B cell (primary cell): ENCODE data around the gene GSTA4. TPM values are rescaled to one million over a fixed set of nuclear protein-coding genes. Genes with fewer than 3 reads are reported as not detected.

Experiments
- ATAC-seq: fragments of 200-7000 bp; cut with Tn5 transposase; one replicate; pipeline ENCODE4 v1.10.0; 2021; ENCODE audit warnings: low read depth, mild to moderate bottlenecking, moderate number of reproducible peaks, moderate library complexity
- CTCF ChIA-PET: fragments of 350-600 bp; sonication (Branson Sonifier 250); formaldehyde crosslinking; loops from one replicate; lab custom pipeline; 2021; ENCODE audit warnings: antibody characterized with exemption, inconsistent platforms; lab: Charles Lee
- POLR2A ChIA-PET: fragments of 350-600 bp; sonication (Branson Sonifier 250); formaldehyde crosslinking; loops from one replicate; lab custom pipeline; 2021; ENCODE audit warnings: antibody characterized with exemption; lab: Charles Lee
- DNase-seq: peaks from one replicate; pipeline ENCODE4 v3.0.0; 2013
- H2AFZ ChIP-seq: 2 replicates; pipeline ENCODE4 v1.6.1; 2012; ENCODE audit warnings: mild to moderate bottlenecking, low read depth, low read length; ENCODE audit not compliant: insufficient read depth, poor library complexity, severe bottlenecking
- H3K27ac ChIP-seq, 2 donors: 1 replicate in 1 of 2; 2 replicates in 1 of 2; pipeline ENCODE4 v1.5.1; 2012 to 2013; ENCODE audit warnings: low read length in 2 of 2, mild to moderate bottlenecking in 2 of 2, moderate library complexity in 1 of 2
- H3K27me3 ChIP-seq, 4 experiments: fragments of 200-600 bp in 1 of 4; sonication (generic) in 1 of 4; replicated peaks in 1 of 4; 1 replicate in 2 of 4; 2 replicates in 2 of 4; pipeline versions ENCODE4 v1.6.1 to v1.7.0; 2013 to 2016; ENCODE audit warnings: low read length in 3 of 4, mild to moderate bottlenecking in 2 of 4, mixed read lengths in 1 of 4, moderate library complexity in 1 of 4; ENCODE audit not compliant: insufficient read depth in 4 of 4, control insufficient read depth in 3 of 4; ENCODE audit errors: control extremely low read depth in 1 of 4
- H3K36me3 ChIP-seq, 2 experiments: replicated peaks in 1 of 2; 1 replicate in 1 of 2; 2 replicates in 1 of 2; pipeline versions ENCODE4 v1.6.1 to v1.7.1; 2013; ENCODE audit warnings: low read length in 1 of 2; ENCODE audit not compliant: insufficient read depth in 2 of 2, control insufficient read depth in 1 of 2; ENCODE audit errors: control extremely low read depth in 1 of 2, extremely low read depth in 1 of 2
- H3K4me1 ChIP-seq, 2 donors: fragments of 200-600 bp in 1 of 2; sonication (generic) in 1 of 2; 1 replicate in 1 of 2; 2 replicates in 1 of 2; pipeline versions ENCODE4 v1.5.1 to v1.6.1; 2013 to 2017; ENCODE audit warnings: low read length in 2 of 2; ENCODE audit not compliant: control insufficient read depth in 2 of 2, insufficient read depth in 2 of 2
- H3K4me2 ChIP-seq: replicated peaks from 2 replicates; pipeline ENCODE3; 2012; ENCODE audit warnings: mild to moderate bottlenecking, low read depth, low read length; ENCODE audit not compliant: poor library complexity, severe bottlenecking
- H3K4me3 ChIP-seq, 5 experiments: fragments of 200-600 bp in 1 of 5; sonication (generic) in 1 of 5; 1 replicate in 3 of 5; 2 replicates in 2 of 5; pipeline versions ENCODE4 v1.5.1 to v1.7.0; 2011 to 2016; ENCODE audit warnings: low read length in 4 of 5, mild to moderate bottlenecking in 4 of 5, low read depth in 2 of 5, control low read depth in 1 of 5, moderate library complexity in 1 of 5; ENCODE audit not compliant: insufficient read depth in 1 of 5; ENCODE audit errors: control extremely low read depth in 1 of 5, extremely low read depth in 1 of 5
- H3K79me2 ChIP-seq: fragments of 200-600 bp; sonication (generic); one replicate; pipeline ENCODE4 v1.6.0; 2016; ENCODE audit warnings: low read length; ENCODE audit not compliant: control insufficient read depth, insufficient read depth
- H3K9ac ChIP-seq: fragments of 200-600 bp; sonication (generic); 2 replicates; pipeline ENCODE4 v1.6.1; 2017; ENCODE audit warnings: mild to moderate bottlenecking, low read length, moderate library complexity
- H3K9me3 ChIP-seq, 3 donors: one replicate each; pipeline versions ENCODE4 v1.6.1 to v1.7.1; 2013; ENCODE audit warnings: low read length in 2 of 3; ENCODE audit not compliant: control insufficient read depth in 2 of 3, insufficient read depth in 1 of 3; ENCODE audit errors: control extremely low read depth in 1 of 3
- H4K20me1 ChIP-seq: 2 replicates; pipeline ENCODE4 v1.6.0; 2012; ENCODE audit warnings: mild to moderate bottlenecking, low read length; ENCODE audit not compliant: insufficient read depth, control insufficient read depth, poor library complexity, severe bottlenecking
- H3K27ac Mint-ChIP-seq: one replicate; pipeline ENCODE4 v1.8.0; 2021; ENCODE audit warnings: mixed read lengths
- H3K27me3 Mint-ChIP-seq: one replicate; pipeline ENCODE4 v1.8.0; 2021; ENCODE audit warnings: mixed read lengths
- H3K4me1 Mint-ChIP-seq: one replicate; pipeline ENCODE4 v1.8.0; 2021; ENCODE audit warnings: mixed read lengths
- H3K4me3 Mint-ChIP-seq: one replicate; pipeline ENCODE4 v1.8.0; 2021; ENCODE audit warnings: mixed read lengths
- H3K9me3 Mint-ChIP-seq: one replicate; pipeline ENCODE4 v1.8.0; 2022; ENCODE audit warnings: mixed read lengths; ENCODE audit not compliant: insufficient read depth
- EZH2 ChIP-seq: IDR thresholded peaks from 2 replicates; pipeline ENCODE4 v1.6.1; 2012; ENCODE audit warnings: borderline replicate concordance, low read depth, mild to moderate bottlenecking, moderate library complexity, low read length; ENCODE audit not compliant: insufficient read depth, poor library complexity, severe bottlenecking
- WGBS: methylation state at CpG from one replicate; pipeline ENCODE4 v1.1.5; 2013; ENCODE audit warnings: missing lambda C conversion rate; ENCODE audit not compliant: insufficient coverage; 5-methylcytosine and 5-hydroxymethylcytosine counted together
- intact Hi-C: fragments of 100-400 bp; cut with micrococcal nuclease; formaldehyde crosslinking; loops from one replicate; pipeline ENCODE4 v1.10.0; 2022
- polyA plus RNA-seq: library from polyadenylated mRNA; depleted of rRNA; stranded (reverse); fragments of >200 nt; gene quantifications from 2 replicates; pipeline ENCODE4 v1.2.3, GENCODE V29; 2012
- total RNA-seq, 2 donors: library from RNA; stranded (reverse); fragments of 120-200 nt in 1 of 2; gene quantifications; 1 replicate in 1 of 2; 2 replicates in 1 of 2; pipeline versions ENCODE4 v1.2.3 to v1.2.4, GENCODE V29; 2013 to 2022
- TF ChIP-seq, protein P1 (sequence below): fragments of 200-600 bp; IDR thresholded peaks from one replicate; pipeline ENCODE4 v1.8.0; 2022; ENCODE audit warnings: antibody characterized with exemption, mild to moderate bottlenecking

Gene GSTA4
- total and polyA plus RNA-seq, 2 donors (not counting 1 experiment from before 2014, with no cell fraction given), result 1.7 to 4.9 TPM

- Histone ChIP-seq H2AFZ (no peak overlapping the region), H3K4me1 (no peaks in the 10 kb centered on the region), H3K9ac (no peak overlapping the region), H3K27ac (no peak overlapping the region), H3K36me3 (peaks cover 0 to 28% of the 10 kb centered on the region in 2 experiments), H3K9me3 (no peaks in the 10 kb centered on the region), H4K20me1 (no peaks in the 10 kb centered on the region), H3K4me3 (no peak overlapping the region), H3K4me2 (no peak overlapping the region), H3K27me3 (no peaks in the 10 kb centered on the region), H3K79me2 (no peaks in the 10 kb centered on the region)
- CTCF ChIA-PET, result interaction anchor here (1.2 to 1.3 kb wide), 2 partner anchors 21 to 226 kb away, joined by 3 read pairs; no protein-coding TSS in a partner anchor
- DNase-seq (no peak), ATAC-seq (no peak)
- POLR2A ChIA-PET, result no interaction called here
- Mint-ChIP-seq H3K4me1 (peaks cover 3% of the 10 kb centered on the region), H3K9me3 (no peaks in the 10 kb centered on the region), H3K27ac (no peak overlapping the region), H3K27me3 (no peaks in the 10 kb centered on the region), H3K4me3 (no peak overlapping the region)
- WGBS, result no CpG with 5 or more reads among the region's 4 CpGs
- intact Hi-C loops, result no loop called here
- TF ChIP-seq, protein P1, sequence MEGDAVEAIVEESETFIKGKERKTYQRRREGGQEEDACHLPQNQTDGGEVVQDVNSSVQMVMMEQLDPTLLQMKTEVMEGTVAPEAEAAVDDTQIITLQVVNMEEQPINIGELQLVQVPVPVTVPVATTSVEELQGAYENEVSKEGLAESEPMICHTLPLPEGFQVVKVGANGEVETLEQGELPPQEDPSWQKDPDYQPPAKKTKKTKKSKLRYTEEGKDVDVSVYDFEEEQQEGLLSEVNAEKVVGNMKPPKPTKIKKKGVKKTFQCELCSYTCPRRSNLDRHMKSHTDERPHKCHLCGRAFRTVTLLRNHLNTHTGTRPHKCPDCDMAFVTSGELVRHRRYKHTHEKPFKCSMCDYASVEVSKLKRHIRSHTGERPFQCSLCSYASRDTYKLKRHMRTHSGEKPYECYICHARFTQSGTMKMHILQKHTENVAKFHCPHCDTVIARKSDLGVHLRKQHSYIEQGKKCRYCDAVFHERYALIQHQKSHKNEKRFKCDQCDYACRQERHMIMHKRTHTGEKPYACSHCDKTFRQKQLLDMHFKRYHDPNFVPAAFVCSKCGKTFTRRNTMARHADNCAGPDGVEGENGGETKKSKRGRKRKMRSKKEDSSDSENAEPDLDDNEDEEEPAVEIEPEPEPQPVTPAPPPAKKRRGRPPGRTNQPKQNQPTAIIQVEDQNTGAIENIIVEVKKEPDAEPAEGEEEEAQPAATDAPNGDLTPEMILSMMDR, result no peak
- TF ChIP-seq EZH2, result no peak
These were observed 47.0 kb upstream of the GSTA4 start for GRCh38 chr6:53042112-53042511.

DNA sequence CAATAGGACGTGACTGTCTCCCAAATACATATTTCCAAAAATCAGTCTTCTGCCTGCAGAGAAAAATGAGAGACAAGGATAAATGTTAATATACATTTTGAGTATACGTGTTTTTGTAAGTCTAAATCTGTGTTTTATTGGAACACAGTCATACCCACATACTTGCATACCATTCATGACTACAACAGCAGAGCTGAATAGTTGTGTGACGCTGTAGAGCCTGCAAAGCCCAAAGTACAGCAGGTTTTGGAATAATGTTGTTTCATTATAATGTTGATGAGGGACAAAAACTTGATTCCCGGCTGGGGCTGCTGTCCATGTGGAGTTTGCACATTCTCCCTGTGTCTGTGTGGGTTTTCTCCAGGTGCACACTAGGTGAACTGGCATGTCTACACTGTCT, 46.3 kb upstream of the GSTA4 start:
- H3K27me3 ChIP-seq, result no peaks in the 10 kb centered on the region
- Mint-ChIP-seq H3K4me1 (no peaks in the 10 kb centered on the region), H3K27ac (no peak overlapping the region), H3K27me3 (no peaks in the 10 kb centered on the region), H3K4me3 (no peak overlapping the region), H3K9me3 (no peaks in the 10 kb centered on the region)
- intact Hi-C loops, result no loop called here
- no peak for TF ChIP-seq EZH2
- TF ChIP-seq, protein P1, result no peak
- H3K9ac ChIP-seq, result no peak overlapping the region
- 100% methylated on average over 2 of the region's 4 CpGs for WGBS
- ChIA-PET CTCF (interaction anchor here (1.2 kb wide), 1 partner anchor 225 kb away, joined by 3 read pairs; no protein-coding TSS in a partner anchor), POLR2A (no interaction called here)
- H3K36me3 ChIP-seq, result peaks cover 0 to 28% of the 10 kb centered on the region in 2 experiments
- no peak overlapping the region for H3K27ac ChIP-seq
- H2AFZ ChIP-seq, result no peak overlapping the region
- H3K4me1 ChIP-seq, result no peaks in the 10 kb centered on the region
- H3K9me3 ChIP-seq, result no peaks in the 10 kb centered on the region
- no peaks in the 10 kb centered on the region for H4K20me1 ChIP-seq
- no peak for ATAC-seq
- H3K79me2 ChIP-seq, result no peaks in the 10 kb centered on the region
- DNase-seq, result no peak
- H3K4me3 ChIP-seq, result no peak overlapping the region
- no peak overlapping the region for H3K4me2 ChIP-seq
